GM18868 (cell line): ENCODE results near the gene KNOP1.
"Not testable (repeated sequence)": the region's sequence is repeated elsewhere in the genome, so short reads cannot be mapped to it uniquely, and the experiment has no call there.

Experiments
- ATAC-seq: cut with Tn5 transposase; IDR thresholded peaks from one replicate; pipeline ENCODE4 v1.9.1; 2021; ENCODE audit warnings: mild to moderate bottlenecking, moderate library complexity; ENCODE audit not compliant: unreplicated experiment

KNOP1 gene

GRCh38 chr16:19744670-19745069 lies 26.6 kb upstream of the KNOP1 start:
- no peak for ATAC-seq

GRCh38 chr16:19743816-19744159 lies 25.8 kb upstream of the KNOP1 start:
- ATAC-seq: no peak

- ATAC-seq: no peak
Measured at GRCh38 chr16:19741354-19741753, 23.3 kb upstream of the KNOP1 start.

GRCh38 chr16:19737306-19738038 lies 19.4 kb upstream of the KNOP1 start:
- ATAC-seq: no peak

- ATAC-seq: no peak
Measured at GRCh38 chr16:19735074-19735867, 17.2 kb upstream of the KNOP1 start.

GRCh38 chr16:19733551-19733950 lies 15.5 kb upstream of the KNOP1 start:
- ATAC-seq: no peak

GRCh38 chr16:19728636-19728965 lies 10.6 kb upstream of the KNOP1 start:
- ATAC-seq: no peak

GRCh38 chr16:19722981-19723380 lies 5.0 kb upstream of the KNOP1 start:
- no peak for ATAC-seq

GRCh38 chr16:19722269-19722952 lies 4.4 kb upstream of the KNOP1 start:
- ATAC-seq: no peak

- ATAC-seq: no peak
Measured at GRCh38 chr16:19718624-19718965, 568 bp upstream of the KNOP1 start.

- no peak for ATAC-seq
Measured at GRCh38 chr16:19717314-19717713, 713 bp downstream of the KNOP1 start.

- not testable (repeated sequence) for ATAC-seq
Measured at GRCh38 chr16:19716728-19717127, 1.3 kb downstream of the KNOP1 start.

- no peak for ATAC-seq
Measured at GRCh38 chr16:19716183-19716582, 1.8 kb downstream of the KNOP1 start.

GRCh38 chr16:19715566-19715965 lies 2.5 kb downstream of the KNOP1 start:
- no peak for ATAC-seq

GRCh38 chr16:19713697-19714096 lies 4.3 kb downstream of the KNOP1 start:
- no peak for ATAC-seq

- no peak for ATAC-seq
Measured at GRCh38 chr16:19712418-19713058, 5.5 kb downstream of the KNOP1 start.

- ATAC-seq: no peak
Measured at GRCh38 chr16:19711643-19712042, 6.4 kb downstream of the KNOP1 start.

- ATAC-seq: no peak
Measured at GRCh38 chr16:19710991-19711545, 7.0 kb downstream of the KNOP1 start.

- ATAC-seq: no peak
Measured at GRCh38 chr16:19710191-19710908, 7.7 kb downstream of the KNOP1 start.

- ATAC-seq: no peak
Measured at GRCh38 chr16:19709381-19710136, 8.5 kb downstream of the KNOP1 start.
